Loucy (cell line): ENCODE data around the gene MFSD6.

Source experiments
- EZH2phosphoT487 ChIP-seq: fragments of 200-600 bp; IDR thresholded peaks from 2 replicates; pipeline ENCODE4 v1.6.1; 2018; ENCODE audit warnings: antibody characterized with exemption, mild to moderate bottlenecking, moderate library complexity, borderline replicate concordance
- TF ChIP-seq, protein P1 (sequence below): fragments of 200-600 bp; sonication (generic); conservative IDR thresholded peaks from 2 replicates; pipeline ENCODE4 v1.5.1; 2014; ENCODE audit warnings: mild to moderate bottlenecking, antibody characterized with exemption, low read length

DNA sequence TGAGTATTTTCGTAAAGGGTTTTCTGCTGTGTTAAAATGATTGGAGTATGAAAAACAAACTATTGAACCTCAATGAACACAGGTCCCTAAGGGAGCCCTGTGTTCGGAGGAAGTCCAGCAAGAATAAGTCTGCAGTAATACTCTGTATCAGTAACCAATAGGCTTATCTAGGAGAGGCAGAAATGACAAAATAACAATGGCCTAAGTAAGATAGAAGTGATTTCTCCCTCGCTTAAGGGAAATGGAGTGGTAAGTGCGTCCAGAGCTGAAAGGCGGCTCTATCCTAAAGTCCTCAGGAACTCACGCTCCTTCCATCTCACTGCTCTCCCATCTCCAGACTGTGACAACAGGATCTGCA lies 29.3 kb upstream of the MFSD6 start:
- TF ChIP-seq, protein P1, sequence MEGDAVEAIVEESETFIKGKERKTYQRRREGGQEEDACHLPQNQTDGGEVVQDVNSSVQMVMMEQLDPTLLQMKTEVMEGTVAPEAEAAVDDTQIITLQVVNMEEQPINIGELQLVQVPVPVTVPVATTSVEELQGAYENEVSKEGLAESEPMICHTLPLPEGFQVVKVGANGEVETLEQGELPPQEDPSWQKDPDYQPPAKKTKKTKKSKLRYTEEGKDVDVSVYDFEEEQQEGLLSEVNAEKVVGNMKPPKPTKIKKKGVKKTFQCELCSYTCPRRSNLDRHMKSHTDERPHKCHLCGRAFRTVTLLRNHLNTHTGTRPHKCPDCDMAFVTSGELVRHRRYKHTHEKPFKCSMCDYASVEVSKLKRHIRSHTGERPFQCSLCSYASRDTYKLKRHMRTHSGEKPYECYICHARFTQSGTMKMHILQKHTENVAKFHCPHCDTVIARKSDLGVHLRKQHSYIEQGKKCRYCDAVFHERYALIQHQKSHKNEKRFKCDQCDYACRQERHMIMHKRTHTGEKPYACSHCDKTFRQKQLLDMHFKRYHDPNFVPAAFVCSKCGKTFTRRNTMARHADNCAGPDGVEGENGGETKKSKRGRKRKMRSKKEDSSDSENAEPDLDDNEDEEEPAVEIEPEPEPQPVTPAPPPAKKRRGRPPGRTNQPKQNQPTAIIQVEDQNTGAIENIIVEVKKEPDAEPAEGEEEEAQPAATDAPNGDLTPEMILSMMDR, result no peak
- TF ChIP-seq EZH2phosphoT487, result no peak
